Measurements from ENCODE around the gene GDPD4. TPM values are rescaled to one million over a fixed set of nuclear protein-coding genes. Genes with fewer than 3 reads are reported as not detected.
A peak's percentile ranks its signal among the peaks of the same experiment; 100 is the strongest.

Gene GDPD4
- total RNA-seq, 1 donor, result 0.43 TPM

DNA sequence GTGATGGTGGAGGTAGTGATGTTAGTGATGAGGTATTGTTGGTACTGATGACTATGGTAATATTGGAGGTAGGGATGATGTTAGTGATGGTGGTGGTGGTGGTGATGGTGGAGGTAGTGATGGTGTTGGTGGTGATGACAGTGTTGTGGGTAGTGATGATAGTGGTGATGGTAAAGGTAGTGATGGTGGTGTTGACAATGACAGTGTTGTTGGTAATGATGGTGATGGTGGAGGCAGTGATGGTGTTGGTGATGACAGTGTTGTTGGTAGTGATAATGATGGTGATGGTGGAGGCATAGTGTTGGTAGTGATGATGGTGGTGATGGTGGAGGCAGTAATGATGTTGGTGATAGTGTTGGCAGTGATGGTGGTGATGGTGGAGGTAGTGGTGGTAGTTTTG is 108.3 kb downstream of the GDPD4 start:
- TF ChIP-seq, protein P1, sequence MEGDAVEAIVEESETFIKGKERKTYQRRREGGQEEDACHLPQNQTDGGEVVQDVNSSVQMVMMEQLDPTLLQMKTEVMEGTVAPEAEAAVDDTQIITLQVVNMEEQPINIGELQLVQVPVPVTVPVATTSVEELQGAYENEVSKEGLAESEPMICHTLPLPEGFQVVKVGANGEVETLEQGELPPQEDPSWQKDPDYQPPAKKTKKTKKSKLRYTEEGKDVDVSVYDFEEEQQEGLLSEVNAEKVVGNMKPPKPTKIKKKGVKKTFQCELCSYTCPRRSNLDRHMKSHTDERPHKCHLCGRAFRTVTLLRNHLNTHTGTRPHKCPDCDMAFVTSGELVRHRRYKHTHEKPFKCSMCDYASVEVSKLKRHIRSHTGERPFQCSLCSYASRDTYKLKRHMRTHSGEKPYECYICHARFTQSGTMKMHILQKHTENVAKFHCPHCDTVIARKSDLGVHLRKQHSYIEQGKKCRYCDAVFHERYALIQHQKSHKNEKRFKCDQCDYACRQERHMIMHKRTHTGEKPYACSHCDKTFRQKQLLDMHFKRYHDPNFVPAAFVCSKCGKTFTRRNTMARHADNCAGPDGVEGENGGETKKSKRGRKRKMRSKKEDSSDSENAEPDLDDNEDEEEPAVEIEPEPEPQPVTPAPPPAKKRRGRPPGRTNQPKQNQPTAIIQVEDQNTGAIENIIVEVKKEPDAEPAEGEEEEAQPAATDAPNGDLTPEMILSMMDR (IDR thresholded peaks at IDR 0.05; ENCODE audit: insufficient read depth, low read depth, low read length), result no peak
- no peak for DNase-seq (ENCODE audit: low read depth)

DNA sequence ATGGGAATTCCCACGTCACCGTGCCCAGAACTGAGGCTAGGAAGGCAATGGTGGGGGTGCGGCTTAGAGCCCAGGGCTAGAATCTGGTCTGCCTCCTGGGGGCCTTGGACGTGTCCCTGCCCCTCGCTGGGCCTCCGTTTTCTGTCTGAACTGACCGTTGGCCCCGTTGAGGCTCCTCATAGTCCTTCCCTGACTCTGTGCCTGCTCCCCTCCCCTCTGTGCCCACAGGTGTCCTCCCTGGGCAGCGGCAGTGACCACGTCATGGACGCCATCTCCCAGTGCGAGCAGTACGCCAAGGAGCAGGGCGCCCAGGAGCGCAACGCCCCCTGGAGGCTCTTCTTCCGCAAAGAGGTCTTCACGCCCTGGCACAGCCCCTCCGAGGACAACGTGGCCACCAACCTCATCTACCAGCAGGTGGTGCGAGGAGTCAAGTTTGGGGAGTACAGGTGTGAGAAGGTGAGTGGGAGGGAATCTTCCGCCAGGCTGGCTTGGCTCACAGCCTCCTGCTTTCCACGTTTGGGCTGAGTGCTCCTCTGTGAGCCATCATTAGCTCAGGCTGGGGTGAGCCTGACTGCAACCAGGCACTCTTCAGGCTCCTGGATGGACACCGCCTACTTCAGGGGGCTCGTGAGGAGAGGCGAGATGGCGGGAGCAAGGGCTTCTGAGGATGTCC is 109.5 kb downstream of the GDPD4 start:
- DNase-seq (ENCODE audit: low read depth), result peak; percentile 51
- H3K4me3 ChIP-seq (ENCODE audit: low read depth, low read length), result peak overlapping the region; percentile 49
- TF ChIP-seq, protein P1 (IDR thresholded peaks at IDR 0.05; ENCODE audit: insufficient read depth, low read depth, low read length), result peak; percentile 75

More for the DNA sequence above, 108.3 kb downstream of the GDPD4 start:
- H3K4me3 ChIP-seq (ENCODE audit: low read depth, low read length), result no peak overlapping the region

DNA sequence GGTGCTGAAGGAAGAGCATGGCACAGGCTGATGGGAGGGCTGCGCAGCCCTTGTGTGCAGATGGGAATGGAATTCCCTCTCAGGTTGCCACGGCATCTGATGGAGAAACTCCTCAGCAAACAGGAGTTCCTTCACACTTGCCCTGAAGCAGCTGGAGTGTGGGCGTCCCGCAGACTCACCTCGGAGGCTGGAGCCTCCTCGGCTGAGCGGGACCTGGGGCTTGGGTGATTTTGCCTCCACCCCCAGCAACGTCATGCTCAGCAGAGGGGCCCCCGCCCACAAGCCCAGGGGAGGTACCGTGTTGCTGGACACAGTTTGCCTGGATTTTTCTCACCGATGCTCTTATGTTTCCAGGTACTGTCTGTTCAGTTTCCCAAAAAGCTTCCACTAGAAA is 110.1 kb downstream of the GDPD4 start:
- TF ChIP-seq, protein P1 (IDR thresholded peaks at IDR 0.05; ENCODE audit: insufficient read depth, low read depth, low read length), result no peak
- no peak for DNase-seq (ENCODE audit: low read depth)
- peak overlapping the region; percentile 49 for H3K4me3 ChIP-seq (ENCODE audit: low read depth, low read length)

DNA sequence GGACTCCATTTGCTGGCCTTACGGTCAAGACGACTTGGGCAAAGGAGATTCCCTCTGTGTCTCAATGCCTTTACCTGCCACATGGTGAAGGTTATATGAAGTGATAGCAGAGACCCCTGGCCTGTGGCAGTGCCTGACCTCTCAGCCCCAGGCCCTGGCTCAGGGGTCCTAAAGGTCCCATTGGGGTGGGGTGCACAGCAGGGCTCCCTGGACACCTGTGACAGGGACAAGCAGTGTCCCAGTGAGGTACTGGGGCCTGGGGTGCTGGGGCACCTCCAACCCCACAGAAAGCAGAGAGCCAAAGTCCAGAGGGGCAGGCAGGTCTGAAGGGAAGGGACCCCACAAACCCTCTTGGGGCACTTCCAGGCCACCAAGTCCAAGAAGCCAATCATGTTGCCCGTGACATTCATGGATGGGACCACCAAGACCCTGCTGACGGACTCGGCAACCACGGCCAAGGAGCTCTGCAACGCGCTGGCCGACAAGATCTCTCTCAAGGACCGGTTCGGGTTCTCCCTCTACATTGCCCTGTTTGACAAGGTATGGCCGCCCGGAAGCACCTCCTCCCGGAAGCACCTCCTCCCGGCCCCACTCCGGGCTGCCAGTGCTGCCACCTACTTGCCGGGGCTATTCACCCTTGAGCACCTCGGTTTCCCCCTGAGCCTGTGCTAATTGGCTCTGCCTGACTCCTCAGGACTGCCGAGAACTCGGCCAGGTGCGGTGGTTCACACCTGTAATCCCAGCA is 111.0 kb downstream of the GDPD4 start:
- DNase-seq (ENCODE audit: low read depth), result no peak
- H3K4me3 ChIP-seq (ENCODE audit: low read depth, low read length), result no peak overlapping the region
- TF ChIP-seq, protein P1 (IDR thresholded peaks at IDR 0.05; ENCODE audit: insufficient read depth, low read depth, low read length), result no peak

DNA sequence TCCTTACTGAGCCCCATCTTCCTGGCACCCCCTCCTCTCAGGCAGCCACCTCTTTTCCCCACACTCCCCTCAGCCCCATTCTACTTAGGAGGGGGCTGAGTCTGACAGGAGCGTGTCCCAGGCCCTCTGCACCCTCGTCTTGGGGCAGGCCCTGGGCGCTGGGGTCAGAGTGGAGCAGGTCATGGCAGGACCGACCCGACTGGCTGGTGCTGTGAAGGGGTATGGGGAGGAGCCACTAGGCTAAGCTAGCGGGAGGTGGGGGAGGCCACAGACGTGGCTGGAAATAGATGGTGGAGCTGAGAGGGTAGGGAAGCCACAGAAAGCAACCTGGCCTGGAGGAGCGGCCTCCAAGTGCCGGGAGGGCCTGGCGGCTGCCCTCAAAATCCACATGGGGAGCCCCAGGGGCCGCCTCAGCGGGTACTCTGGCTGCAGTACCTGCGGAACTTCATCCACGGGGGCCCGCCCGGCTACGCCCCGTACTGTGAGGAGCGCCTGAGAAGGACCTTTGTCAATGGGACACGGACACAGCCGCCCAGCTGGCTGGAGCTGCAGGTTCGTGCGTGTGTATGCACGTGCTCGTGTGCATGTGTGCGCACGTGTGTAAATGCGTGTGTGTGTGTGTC is 111.8 kb downstream of the GDPD4 start:
- no peak for DNase-seq (ENCODE audit: low read depth)
- TF ChIP-seq, protein P1 (IDR thresholded peaks at IDR 0.05; ENCODE audit: insufficient read depth, low read depth, low read length), result no peak
- no peak overlapping the region for H3K4me3 ChIP-seq (ENCODE audit: low read depth, low read length)

DNA sequence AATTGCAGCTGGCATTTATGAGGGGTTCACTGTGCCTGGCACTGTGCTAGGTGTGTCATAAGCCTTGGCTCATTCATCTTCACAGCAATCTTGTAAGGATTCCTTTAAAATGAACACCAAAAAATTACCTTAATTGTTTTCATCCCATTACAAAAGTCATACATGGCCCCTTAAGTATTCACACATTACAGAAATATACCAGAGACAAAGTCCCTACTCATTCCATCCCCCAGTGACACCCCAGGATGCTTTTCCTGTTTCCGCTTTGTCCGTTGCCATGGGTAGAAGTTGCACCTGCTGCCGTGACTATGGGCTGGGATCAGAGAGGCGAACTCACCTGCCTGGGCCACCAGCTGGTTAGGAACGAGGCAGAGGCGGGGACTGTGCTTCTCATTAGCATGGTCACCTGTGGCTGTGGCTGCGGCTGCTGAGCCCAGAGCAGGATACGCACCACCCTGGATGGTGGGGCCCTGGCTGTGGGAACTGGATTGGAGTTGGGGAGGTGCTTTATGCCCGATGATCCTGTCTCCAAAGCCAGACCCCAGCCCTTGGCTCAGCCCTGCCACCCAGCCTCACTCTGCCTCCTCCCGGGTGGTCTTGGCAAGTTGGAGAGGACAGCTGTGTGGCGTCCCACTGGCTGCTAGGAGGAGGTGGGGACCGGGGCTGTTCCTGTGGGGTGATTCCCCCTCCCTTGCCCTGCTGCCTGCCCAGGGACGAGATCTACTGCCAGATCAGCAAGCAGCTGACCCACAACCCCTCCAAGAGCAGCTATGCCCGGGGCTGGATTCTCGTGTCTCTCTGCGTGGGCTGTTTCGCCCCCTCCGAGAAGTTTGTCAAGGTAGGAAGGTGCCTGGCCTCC is 112.6 kb downstream of the GDPD4 start:
- TF ChIP-seq, protein P1 (IDR thresholded peaks at IDR 0.05; ENCODE audit: insufficient read depth, low read depth, low read length), result no peak
- DNase-seq (ENCODE audit: low read depth), result no peak
- no peak overlapping the region for H3K4me3 ChIP-seq (ENCODE audit: low read depth, low read length)

All from fibroblast of villous mesenchyme (primary cell).